HG03442 (cell line): ENCODE data around the gene PYGL.
A peak's percentile ranks its signal among the peaks of the same experiment; 100 is the strongest.
"Not testable (repeated sequence)": the region's sequence is repeated elsewhere in the genome, so short reads cannot be mapped to it uniquely, and the experiment has no call there.

Source experiments
- ATAC-seq: cut with Tn5 transposase; IDR thresholded peaks from one replicate; pipeline ENCODE4 v1.9.1; 2021; ENCODE audit warnings: mild to moderate bottlenecking, moderate library complexity; ENCODE audit not compliant: unreplicated experiment

Gene PYGL

GRCh38 chr14:50943943-50944646 is at the start of gene PYGL:
PYGL (minus strand) TSS chr14:50944483; CDS start chr14:50944403, 80 bp downstream.
- peak; percentile 67 for ATAC-seq

- no peak for ATAC-seq
Observed at GRCh38 chr14:50985859-50986331, 41.6 kb upstream of the PYGL start.

GRCh38 chr14:50985124-50985858 is 41.0 kb upstream of the PYGL start:
- ATAC-seq: no peak

- ATAC-seq: no peak
Observed at GRCh38 chr14:50984036-50984710, 39.9 kb upstream of the PYGL start.

GRCh38 chr14:50979941-50980850 is 35.9 kb upstream of the PYGL start:
- ATAC-seq: no peak

- ATAC-seq: peak; percentile 87
Observed at GRCh38 chr14:50978888-50979287, 34.6 kb upstream of the PYGL start.

- ATAC-seq: no peak
Observed at GRCh38 chr14:50978529-50978871, 34.2 kb upstream of the PYGL start.

- no peak for ATAC-seq
Observed at GRCh38 chr14:50977863-50978528, 33.7 kb upstream of the PYGL start.

GRCh38 chr14:50974118-50974517 is 29.8 kb upstream of the PYGL start:
- ATAC-seq: no peak

- no peak for ATAC-seq
Observed at GRCh38 chr14:50972734-50973133, 28.5 kb upstream of the PYGL start.

GRCh38 chr14:50970886-50971781 is 26.9 kb upstream of the PYGL start:
- no peak for ATAC-seq

GRCh38 chr14:50967790-50968189 is 23.5 kb upstream of the PYGL start:
- no peak for ATAC-seq

GRCh38 chr14:50967103-50967502 is 22.8 kb upstream of the PYGL start:
- no peak for ATAC-seq

- no peak for ATAC-seq
Observed at GRCh38 chr14:50964683-50965390, 20.6 kb upstream of the PYGL start.

GRCh38 chr14:50963919-50964318 is 19.6 kb upstream of the PYGL start:
- ATAC-seq: no peak

- ATAC-seq: no peak
Observed at GRCh38 chr14:50961605-50962221, 17.4 kb upstream of the PYGL start.

GRCh38 chr14:50957296-50957695 is 13.0 kb upstream of the PYGL start:
- no peak for ATAC-seq

- ATAC-seq: not testable (repeated sequence)
Observed at GRCh38 chr14:50956421-50956820, 12.1 kb upstream of the PYGL start.
